Esophagus muscularis mucosa (tissue), 4 donors: ENCODE measurements around the gene ASNSD1. TPM values are rescaled to one million over a fixed set of nuclear protein-coding genes. Genes with fewer than 3 reads are reported as not detected.

Experiments
- DNase-seq: peaks from one replicate; pipeline ENCODE4 v3.0.0-alpha.2; 2017; ENCODE audit errors: extremely low spot score
- H3K27ac ChIP-seq, 4 donors: fragments of 200-600 bp; sonication (generic); replicated peaks in 1 of 4; 1 replicate in 3 of 4; 2 replicates in 1 of 4; pipeline ENCODE4 v1.5.1; 2016 to 2019; ENCODE audit warnings: mild to moderate bottlenecking in 1 of 4
- H3K27me3 ChIP-seq, 4 donors: fragments of 200-600 bp; sonication (generic); one replicate each; pipeline versions ENCODE4 v1.5.1 to v1.6.0; 2016 to 2019
- H3K36me3 ChIP-seq, 4 donors: fragments of 200-600 bp; sonication (generic); one replicate each; pipeline ENCODE4 v1.5.1; 2016 to 2019
- H3K4me1 ChIP-seq, 4 donors: fragments of 200-600 bp; sonication (generic); one replicate each; pipeline ENCODE4 v1.5.1; 2016 to 2019
- H3K4me3 ChIP-seq, 4 donors: fragments of 200-600 bp; sonication (generic); 1 replicate in 2 of 4; 2 replicates in 2 of 4; pipeline ENCODE4 v1.5.1; 2016 to 2019; ENCODE audit warnings: mild to moderate bottlenecking in 4 of 4, moderate library complexity in 1 of 4
- H3K9me3 ChIP-seq, 4 donors: fragments of 200-600 bp; sonication (generic); 1 replicate in 3 of 4; 2 replicates in 1 of 4; pipeline ENCODE4 v1.5.1; 2016 to 2019
- EP300 ChIP-seq: sonication (generic); formaldehyde crosslinking; IDR thresholded peaks from one replicate; pipeline ENCODE4 v1.6.1; 2017; ENCODE audit warnings: antibody characterized with exemption
- POLR2A ChIP-seq: fragments of 450-650 bp; IDR thresholded peaks from one replicate; pipeline ENCODE4 v1.6.1; 2017; ENCODE audit warnings: antibody characterized with exemption, moderate library complexity, mild to moderate bottlenecking, low read depth
- POLR2AphosphoS5 ChIP-seq, 2 donors: sonication (generic); formaldehyde crosslinking; IDR thresholded peaks; one replicate each; pipeline ENCODE4 v1.6.1; 2017; ENCODE audit warnings: antibody characterized with exemption in 2 of 2
- WGBS: methylation state at CpG from one replicate; pipeline ENCODE4 v1.1.5; 2018; 5-methylcytosine and 5-hydroxymethylcytosine counted together
- intact Hi-C: fragments of 100-400 bp; cut with DNase I; formaldehyde crosslinking; loops from one replicate; pipeline ENCODE4 v1.15.1; 2023
- total RNA-seq, 4 donors: library from RNA; depleted of rRNA; stranded (reverse); fragments of >200 nt; gene quantifications; one replicate each; pipeline versions ENCODE4 v1.1.0 to v1.2.1, GENCODE V29; 2016
- TF ChIP-seq, protein P1 (sequence below), 3 experiments: fragments of 200-600 bp in 2 of 3; fragments of 450-650 bp in 1 of 3; sonication (generic) in 2 of 3; IDR thresholded peaks; one replicate each; pipeline ENCODE4 v1.5.1; 2017 to 2019; ENCODE audit warnings: antibody characterized with exemption in 3 of 3, mild to moderate bottlenecking in 2 of 3, moderate library complexity in 1 of 3

Gene ASNSD1
- total RNA-seq, 4 donors from 2014 or later: 39.6 to 51.9 (median 47.2) TPM

DNA sequence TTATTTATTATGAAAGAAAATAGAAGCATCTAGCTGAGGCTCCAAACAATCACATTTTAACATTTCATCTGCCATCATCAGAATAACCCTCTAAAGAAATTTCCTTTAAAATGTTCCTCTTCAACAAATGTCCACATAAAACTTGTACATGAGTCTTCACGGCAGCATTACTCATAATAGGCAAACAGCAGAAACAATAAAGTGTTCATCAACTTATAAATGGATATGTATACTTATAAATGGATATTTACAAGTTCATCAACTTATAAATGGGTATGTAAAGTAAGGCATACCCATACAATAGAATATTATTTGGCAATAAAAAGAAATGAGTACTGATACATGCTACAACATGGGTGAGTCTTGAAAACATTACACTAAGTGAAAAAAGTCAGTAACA lies 33.5 kb upstream of the ASNSD1 start:
- WGBS: 95% methylated on average over 1 of the region's 1 CpG
- intact Hi-C loops: no loop called here

DNA sequence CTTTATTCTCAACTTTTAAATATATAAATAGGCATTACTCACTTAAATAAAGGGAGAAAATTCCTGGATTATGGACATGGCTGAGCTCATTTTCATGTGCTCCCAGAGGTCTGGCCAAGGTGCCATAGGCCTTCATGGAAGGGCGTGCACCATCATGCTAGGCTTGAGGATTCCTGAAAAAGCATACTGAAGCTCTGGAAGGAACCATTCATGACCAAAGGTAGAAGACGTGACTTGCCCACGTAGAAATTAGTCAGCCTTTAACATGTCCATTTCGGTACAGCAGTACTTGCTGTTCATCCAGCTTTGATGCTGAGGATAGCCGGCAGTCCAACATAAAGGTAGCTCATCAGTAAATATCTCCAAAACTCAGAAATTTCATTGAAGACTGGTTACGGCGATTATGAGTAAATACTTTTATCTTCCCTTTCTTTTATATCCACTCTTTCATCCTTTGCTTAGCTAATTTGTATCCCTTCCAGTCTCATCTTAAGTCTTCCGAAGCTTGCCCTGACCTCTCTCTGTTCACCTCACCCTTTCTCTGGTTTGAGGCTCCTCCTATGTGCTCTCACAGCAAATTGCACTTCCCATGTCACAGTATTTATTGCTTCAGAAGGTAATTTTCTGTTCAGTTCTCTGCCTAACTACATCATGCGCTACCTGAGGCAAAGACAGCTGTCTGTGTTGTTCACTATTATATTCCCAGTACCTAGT lies 32.3 kb upstream of the ASNSD1 start:
- no peaks in the 10 kb centered on the region for H3K36me3 ChIP-seq
- H3K27me3 ChIP-seq: no peaks in the 10 kb centered on the region
- H3K4me1 ChIP-seq: no peaks in the 10 kb centered on the region
- TF ChIP-seq, protein P1, sequence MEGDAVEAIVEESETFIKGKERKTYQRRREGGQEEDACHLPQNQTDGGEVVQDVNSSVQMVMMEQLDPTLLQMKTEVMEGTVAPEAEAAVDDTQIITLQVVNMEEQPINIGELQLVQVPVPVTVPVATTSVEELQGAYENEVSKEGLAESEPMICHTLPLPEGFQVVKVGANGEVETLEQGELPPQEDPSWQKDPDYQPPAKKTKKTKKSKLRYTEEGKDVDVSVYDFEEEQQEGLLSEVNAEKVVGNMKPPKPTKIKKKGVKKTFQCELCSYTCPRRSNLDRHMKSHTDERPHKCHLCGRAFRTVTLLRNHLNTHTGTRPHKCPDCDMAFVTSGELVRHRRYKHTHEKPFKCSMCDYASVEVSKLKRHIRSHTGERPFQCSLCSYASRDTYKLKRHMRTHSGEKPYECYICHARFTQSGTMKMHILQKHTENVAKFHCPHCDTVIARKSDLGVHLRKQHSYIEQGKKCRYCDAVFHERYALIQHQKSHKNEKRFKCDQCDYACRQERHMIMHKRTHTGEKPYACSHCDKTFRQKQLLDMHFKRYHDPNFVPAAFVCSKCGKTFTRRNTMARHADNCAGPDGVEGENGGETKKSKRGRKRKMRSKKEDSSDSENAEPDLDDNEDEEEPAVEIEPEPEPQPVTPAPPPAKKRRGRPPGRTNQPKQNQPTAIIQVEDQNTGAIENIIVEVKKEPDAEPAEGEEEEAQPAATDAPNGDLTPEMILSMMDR (IDR thresholded peaks at IDR 0.05): peak in 1 of 3 experiments; percentile 13
- TF ChIP-seq POLR2A: no peak
- WGBS: 93% methylated on average over 9 of the region's 9 CpGs
- H3K9me3 ChIP-seq: no peaks in the 10 kb centered on the region
- H3K4me3 ChIP-seq: no peak overlapping the region
- DNase-seq: no peak
- intact Hi-C loops: no loop called here
- no peak overlapping the region for H3K27ac ChIP-seq

More for the DNA sequence above, 33.5 kb upstream of the ASNSD1 start:
- no peak overlapping the region for H3K27ac ChIP-seq
- H3K4me1 ChIP-seq: no peaks in the 10 kb centered on the region
- no peaks in the 10 kb centered on the region for H3K36me3 ChIP-seq
- no peaks in the 10 kb centered on the region for H3K27me3 ChIP-seq
- H3K9me3 ChIP-seq: no peaks in the 10 kb centered on the region
- no peak for TF ChIP-seq EP300
- TF ChIP-seq, protein P1 (IDR thresholded peaks at IDR 0.05): no peak
- DNase-seq: no peak
- no peak overlapping the region for H3K4me3 ChIP-seq

DNA sequence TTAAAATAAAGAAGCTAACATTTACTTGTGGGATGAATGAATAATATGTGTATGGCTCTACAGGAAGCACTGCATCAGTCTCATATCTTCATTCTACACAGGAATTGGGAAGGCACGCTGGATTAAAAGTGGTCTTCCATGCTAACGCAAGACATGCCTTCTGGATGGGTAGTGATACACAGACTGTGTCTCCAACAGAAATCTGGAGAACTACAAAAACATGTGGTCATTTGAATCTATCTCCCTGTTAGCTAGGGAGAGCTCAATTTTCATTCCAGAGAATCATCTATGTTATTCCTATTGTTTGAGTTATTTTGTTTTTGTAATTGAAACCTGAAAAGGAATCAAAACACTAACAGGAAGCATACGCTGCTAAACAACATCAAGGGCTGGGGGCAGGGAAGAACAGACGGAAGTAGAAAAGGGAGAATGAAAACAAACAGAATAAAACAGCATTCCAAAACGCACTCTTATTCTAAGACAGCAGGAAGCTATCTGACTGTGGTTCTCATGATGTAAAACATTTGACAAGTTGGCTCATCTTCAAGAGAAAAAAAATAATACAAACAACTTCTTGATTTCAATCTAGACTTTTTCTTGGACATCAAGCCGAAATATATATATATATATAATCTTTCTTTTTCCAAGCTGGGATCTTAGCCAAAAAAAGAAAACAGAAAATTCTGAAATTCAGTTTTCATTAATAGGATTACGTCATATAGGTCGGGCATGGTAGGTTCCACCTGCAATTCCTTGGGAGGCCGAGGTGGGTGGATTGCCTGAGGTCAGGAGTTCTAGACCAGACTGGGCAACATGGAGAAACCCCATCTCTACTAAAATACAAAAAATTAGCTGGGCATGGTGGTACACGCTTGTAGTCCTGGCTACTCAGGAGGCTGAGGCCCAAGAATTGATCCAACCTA lies 31.5 kb upstream of the ASNSD1 start:
- no peak for DNase-seq
- no peaks in the 10 kb centered on the region for H3K27me3 ChIP-seq
- intact Hi-C loops: loop anchor here (5.0 kb wide), 1 partner anchor 167 kb away; no protein-coding TSS in a partner anchor
- H3K36me3 ChIP-seq: no peaks in the 10 kb centered on the region
- H3K9me3 ChIP-seq: no peaks in the 10 kb centered on the region
- no peak overlapping the region for H3K4me3 ChIP-seq
- no peaks in the 10 kb centered on the region for H3K4me1 ChIP-seq
- no peak overlapping the region for H3K27ac ChIP-seq
- 61% methylated on average over 10 of the region's 10 CpGs for WGBS
- TF ChIP-seq, protein P1 (IDR thresholded peaks at IDR 0.05): no peak
- TF ChIP-seq POLR2A (no peak), POLR2AphosphoS5 (IDR thresholded peaks at IDR 0.05) (no peak), EP300 (no peak)

DNA sequence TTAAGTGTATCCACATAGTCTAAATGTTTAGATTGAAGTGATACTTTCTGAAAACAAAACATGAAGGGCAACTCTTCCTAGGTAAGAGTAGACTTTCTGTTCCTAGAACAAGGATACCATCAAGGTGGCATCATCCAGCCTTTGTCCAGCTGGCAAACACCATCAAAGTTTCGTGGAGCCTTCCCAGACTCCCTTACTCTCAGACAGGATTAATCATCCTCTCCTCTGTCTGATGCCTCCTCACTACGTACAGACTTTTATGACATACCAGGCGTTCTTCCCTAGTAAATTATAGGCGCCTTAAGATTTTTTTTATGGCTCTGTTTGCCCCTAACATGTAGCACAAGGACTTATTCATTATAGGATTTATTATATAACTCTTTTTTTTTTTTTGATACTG lies 29.4 kb upstream of the ASNSD1 start:
- H3K4me1 ChIP-seq: no peaks in the 10 kb centered on the region
- H3K9me3 ChIP-seq: no peaks in the 10 kb centered on the region
- TF ChIP-seq POLR2A (no peak), EP300 (no peak), POLR2AphosphoS5 (IDR thresholded peaks at IDR 0.05) (no peak)
- TF ChIP-seq, protein P1 (IDR thresholded peaks at IDR 0.05): no peak
- WGBS: 50% methylated on average over 4 of the region's 4 CpGs
- DNase-seq: no peak
- intact Hi-C loops: loop anchor here (5.0 kb wide), 1 partner anchor 170 kb away; no protein-coding TSS in a partner anchor
- no peaks in the 10 kb centered on the region for H3K36me3 ChIP-seq
- H3K27ac ChIP-seq: no peak overlapping the region
- no peaks in the 10 kb centered on the region for H3K27me3 ChIP-seq
- no peak overlapping the region for H3K4me3 ChIP-seq
